Neural crest cell (in vitro differentiated cells): Measurements from ENCODE around the gene MTCL1. TPM values are rescaled to one million over a fixed set of nuclear protein-coding genes. Genes with fewer than 3 reads are reported as not detected.

Experiments
- DNase-seq: peaks from one replicate; pipeline ENCODE4 v3.0.0; 2021; ENCODE audit warnings: low read depth, mixed read lengths, low spot score
- H3K27ac Mint-ChIP-seq: one replicate; pipeline ENCODE4 v1.8.0; 2021; ENCODE audit warnings: mild to moderate bottlenecking, mixed read lengths; ENCODE audit not compliant: unreplicated experiment
- H3K27me3 Mint-ChIP-seq: 2 replicates; pipeline ENCODE4 v1.8.0; 2021; ENCODE audit warnings: low read depth, mild to moderate bottlenecking, mixed read lengths
- H3K36me3 Mint-ChIP-seq: 2 replicates; pipeline ENCODE4 v1.8.0; 2021; ENCODE audit warnings: low read depth, mild to moderate bottlenecking, mixed read lengths
- H3K4me1 Mint-ChIP-seq: 2 replicates; pipeline ENCODE4 v1.8.0; 2021; ENCODE audit warnings: mixed read lengths
- H3K4me3 Mint-ChIP-seq: one replicate; pipeline ENCODE4 v1.8.0; 2021; ENCODE audit warnings: mild to moderate bottlenecking, mixed read lengths
- H3K9me3 Mint-ChIP-seq: 2 replicates; pipeline ENCODE4 v1.8.0; 2021; ENCODE audit warnings: mixed read lengths
- CTCF ChIP-seq: fragments of 200-600 bp; sonication (generic); conservative IDR thresholded peaks from 2 replicates; pipeline ENCODE4 v1.5.0; 2021; ENCODE audit warnings: antibody characterized with exemption, mild to moderate bottlenecking
- total RNA-seq: library from RNA; stranded (reverse); gene quantifications from 2 replicates; pipeline ENCODE4 v1.2.1, GENCODE V29; 2021

The MTCL1 gene
- total RNA-seq, 1 donor from 2014 or later = 17.8 TPM

- no peak for TF ChIP-seq CTCF
- Mint-ChIP-seq H3K4me1 (peaks cover 6% of the 10 kb centered on the region), H3K4me3 (no peak overlapping the region), H3K9me3 (no peaks in the 10 kb centered on the region), H3K27ac (no peak overlapping the region), H3K27me3 (peaks cover 8% of the 10 kb centered on the region), H3K36me3 (no peaks in the 10 kb centered on the region)
- DNase-seq = no peak
Measured at GRCh38 chr18:8667846-8668245, 37.5 kb upstream of the MTCL1 start.

GRCh38 chr18:8668381-8668780, 37.0 kb upstream of the MTCL1 start:
- no peak overlapping the region for H3K27ac Mint-ChIP-seq
- no peak for DNase-seq
- no peak overlapping the region for H3K4me3 Mint-ChIP-seq
- TF ChIP-seq CTCF = no peak
- no peaks in the 10 kb centered on the region for H3K36me3 Mint-ChIP-seq
- peaks cover 5% of the 10 kb centered on the region for H3K27me3 Mint-ChIP-seq
- peaks cover 1% of the 10 kb centered on the region for H3K4me1 Mint-ChIP-seq
- H3K9me3 Mint-ChIP-seq = no peaks in the 10 kb centered on the region

- Mint-ChIP-seq H3K27me3 (peaks cover 2% of the 10 kb centered on the region), H3K27ac (no peak overlapping the region), H3K36me3 (no peaks in the 10 kb centered on the region), H3K4me1 (no peaks in the 10 kb centered on the region), H3K4me3 (no peak overlapping the region), H3K9me3 (no peaks in the 10 kb centered on the region)
- TF ChIP-seq CTCF = no peak
- DNase-seq = no peak
Measured at GRCh38 chr18:8669571-8669970, 35.8 kb upstream of the MTCL1 start.

GRCh38 chr18:8673256-8674209, 31.8 kb upstream of the MTCL1 start:
- TF ChIP-seq CTCF = no peak
- DNase-seq = no peak
- Mint-ChIP-seq H3K4me1 (no peaks in the 10 kb centered on the region), H3K9me3 (no peaks in the 10 kb centered on the region), H3K27ac (no peak overlapping the region), H3K4me3 (no peak overlapping the region), H3K36me3 (no peaks in the 10 kb centered on the region), H3K27me3 (no peaks in the 10 kb centered on the region)

GRCh38 chr18:8675057-8675456, 30.3 kb upstream of the MTCL1 start:
- no peak overlapping the region for H3K27ac Mint-ChIP-seq
- H3K9me3 Mint-ChIP-seq = no peaks in the 10 kb centered on the region
- H3K36me3 Mint-ChIP-seq = no peaks in the 10 kb centered on the region
- H3K4me1 Mint-ChIP-seq = no peaks in the 10 kb centered on the region
- DNase-seq = no peak
- no peak for TF ChIP-seq CTCF
- no peak overlapping the region for H3K4me3 Mint-ChIP-seq
- H3K27me3 Mint-ChIP-seq = no peaks in the 10 kb centered on the region
